ENCODE measurements around the gene MORF4L1.
"Not testable (repeated sequence)": the region's sequence is repeated elsewhere in the genome, so short reads cannot be mapped to it uniquely, and the experiment has no call there.

DNA sequence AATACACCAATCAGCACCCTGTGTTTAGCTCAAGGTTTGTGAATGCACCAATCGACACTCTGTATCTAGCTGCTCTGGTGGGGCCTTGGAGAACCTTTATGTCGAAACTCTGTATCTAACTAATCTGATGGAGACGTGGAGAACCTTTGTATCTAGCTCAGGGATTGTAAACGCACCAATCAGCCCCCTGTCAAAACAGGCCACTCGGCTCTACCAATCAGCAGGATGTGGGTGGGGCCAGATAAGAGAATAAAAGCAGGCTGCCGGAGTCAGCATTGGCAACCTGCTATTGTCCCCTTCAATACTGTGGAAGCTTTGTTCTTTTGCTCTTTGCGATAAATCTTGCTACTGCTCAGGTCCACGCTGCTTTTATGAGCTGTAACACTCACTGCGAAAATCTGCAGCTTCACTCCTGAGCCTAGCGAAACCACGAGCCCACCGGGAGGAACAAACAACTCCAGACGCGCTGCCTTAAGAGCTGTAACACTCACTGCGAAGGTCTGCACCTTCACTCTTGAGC is 25.2 kb upstream of the MORF4L1 start:
- TF ChIP-seq, protein P1, sequence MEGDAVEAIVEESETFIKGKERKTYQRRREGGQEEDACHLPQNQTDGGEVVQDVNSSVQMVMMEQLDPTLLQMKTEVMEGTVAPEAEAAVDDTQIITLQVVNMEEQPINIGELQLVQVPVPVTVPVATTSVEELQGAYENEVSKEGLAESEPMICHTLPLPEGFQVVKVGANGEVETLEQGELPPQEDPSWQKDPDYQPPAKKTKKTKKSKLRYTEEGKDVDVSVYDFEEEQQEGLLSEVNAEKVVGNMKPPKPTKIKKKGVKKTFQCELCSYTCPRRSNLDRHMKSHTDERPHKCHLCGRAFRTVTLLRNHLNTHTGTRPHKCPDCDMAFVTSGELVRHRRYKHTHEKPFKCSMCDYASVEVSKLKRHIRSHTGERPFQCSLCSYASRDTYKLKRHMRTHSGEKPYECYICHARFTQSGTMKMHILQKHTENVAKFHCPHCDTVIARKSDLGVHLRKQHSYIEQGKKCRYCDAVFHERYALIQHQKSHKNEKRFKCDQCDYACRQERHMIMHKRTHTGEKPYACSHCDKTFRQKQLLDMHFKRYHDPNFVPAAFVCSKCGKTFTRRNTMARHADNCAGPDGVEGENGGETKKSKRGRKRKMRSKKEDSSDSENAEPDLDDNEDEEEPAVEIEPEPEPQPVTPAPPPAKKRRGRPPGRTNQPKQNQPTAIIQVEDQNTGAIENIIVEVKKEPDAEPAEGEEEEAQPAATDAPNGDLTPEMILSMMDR (IDR thresholded peaks at IDR 0.05), result not testable (repeated sequence)
- TF ChIP-seq POLR2AphosphoS5 (IDR thresholded peaks at IDR 0.05), result not testable (repeated sequence)
